ENCODE data around the gene FNBP1L. TPM values are rescaled to one million over a fixed set of nuclear protein-coding genes. Genes with fewer than 3 reads are reported as not detected.

Gene FNBP1L
- total RNA-seq, 1 donor from 2014 or later, result 162 TPM

- Mint-ChIP-seq H3K27ac (no peak overlapping the region), H3K36me3 (peaks cover 39% of the 10 kb centered on the region), H3K4me1 (peaks cover 2% of the 10 kb centered on the region), H3K9me3 (no peaks in the 10 kb centered on the region), H3K4me3 (no peak overlapping the region), H3K27me3 (ENCODE audit: insufficient read depth, low read depth) (peaks cover 3% of the 10 kb centered on the region)
- Histone ChIP-seq H3K4me1 (no peaks in the 10 kb centered on the region), H3K9ac (no peak overlapping the region), H3K36me3 (no peaks in the 10 kb centered on the region), H3K27ac (no peak overlapping the region), H4K20me1 (ENCODE audit: low read depth) (no peaks in the 10 kb centered on the region), H3K4me3 (no peak overlapping the region), H3K27me3 (no peaks in the 10 kb centered on the region), H3K4me2 (no peak overlapping the region), H3K79me2 (ENCODE audit: low read depth) (no peaks in the 10 kb centered on the region), H2AFZ (replicated peaks) (no peak overlapping the region), H3K9me3 (ENCODE audit: low read depth) (no peaks in the 10 kb centered on the region), H3F3A (ENCODE audit: low read depth) (no peaks in the 10 kb centered on the region)
- TF ChIP-seq CTCF (IDR thresholded peaks at IDR 0.05) (no peak), EZH2phosphoT487 (IDR thresholded peaks at IDR 0.05) (no peak), EZH2 (IDR thresholded peaks at IDR 0.05) (no peak)
- no peak for DNase-seq (ENCODE audit: low spot score)
Measured at GRCh38 chr1:93567255-93567918, 119.5 kb downstream of the FNBP1L start.

GRCh38 chr1:93569489-93569888, 121.6 kb downstream of the FNBP1L start:
- Histone ChIP-seq H3K4me3 (no peak overlapping the region), H2AFZ (replicated peaks) (no peak overlapping the region), H3K9me3 (ENCODE audit: low read depth) (no peaks in the 10 kb centered on the region), H3K27ac (no peak overlapping the region), H3K79me2 (ENCODE audit: low read depth) (no peaks in the 10 kb centered on the region), H3K9ac (no peak overlapping the region), H3K27me3 (no peaks in the 10 kb centered on the region), H3K36me3 (no peaks in the 10 kb centered on the region), H3K4me2 (no peak overlapping the region), H4K20me1 (ENCODE audit: low read depth) (no peaks in the 10 kb centered on the region), H3K4me1 (peaks cover 4% of the 10 kb centered on the region), H3F3A (ENCODE audit: low read depth) (peaks cover 4% of the 10 kb centered on the region)
- Mint-ChIP-seq H3K36me3 (peaks cover 35% of the 10 kb centered on the region), H3K27me3 (ENCODE audit: insufficient read depth, low read depth) (peaks cover 3% of the 10 kb centered on the region), H3K9me3 (no peaks in the 10 kb centered on the region), H3K4me1 (peaks cover 6% of the 10 kb centered on the region), H3K4me3 (no peak overlapping the region), H3K27ac (no peak overlapping the region)
- no peak for DNase-seq (ENCODE audit: low spot score)
- TF ChIP-seq EZH2phosphoT487 (IDR thresholded peaks at IDR 0.05) (no peak), CTCF (IDR thresholded peaks at IDR 0.05) (no peak), EZH2 (IDR thresholded peaks at IDR 0.05) (no peak)

GRCh38 chr1:93571623-93572310, 123.8 kb downstream of the FNBP1L start:
- H3K27me3 ChIP-seq, result no peaks in the 10 kb centered on the region
- TF ChIP-seq EZH2phosphoT487 (IDR thresholded peaks at IDR 0.05) (no peak), CTCF (IDR thresholded peaks at IDR 0.05) (no peak)
- H3K4me3 Mint-ChIP-seq, result no peak overlapping the region
- H3K4me1 Mint-ChIP-seq, result peaks cover 26% of the 10 kb centered on the region
- peaks cover 30% of the 10 kb centered on the region for H3K36me3 Mint-ChIP-seq
- no peaks in the 10 kb centered on the region for H3K9me3 ChIP-seq (ENCODE audit: low read depth)
- H3K4me1 ChIP-seq, result peaks cover 27% of the 10 kb centered on the region
- no peak overlapping the region for H3K27ac ChIP-seq
- DNase-seq (ENCODE audit: low spot score), result no peak
- H2AFZ ChIP-seq (replicated peaks), result no peak overlapping the region
- peaks cover 3% of the 10 kb centered on the region for H3K27me3 Mint-ChIP-seq (ENCODE audit: insufficient read depth, low read depth)
- no peaks in the 10 kb centered on the region for H3K79me2 ChIP-seq (ENCODE audit: low read depth)
- no peak overlapping the region for H3K27ac Mint-ChIP-seq
- no peak overlapping the region for H3K9ac ChIP-seq
- H3K4me3 ChIP-seq, result no peak overlapping the region
- no peaks in the 10 kb centered on the region for H3K36me3 ChIP-seq
- H3K4me2 ChIP-seq, result no peak overlapping the region
- no peaks in the 10 kb centered on the region for H4K20me1 ChIP-seq (ENCODE audit: low read depth)
- H3K9me3 Mint-ChIP-seq, result no peaks in the 10 kb centered on the region
- H3F3A ChIP-seq (ENCODE audit: low read depth), result peaks cover 26% of the 10 kb centered on the region

Measured in neural progenitor cell (in vitro differentiated cells).